B cell (primary cell): Measurements from ENCODE around the gene ABCA8. TPM values are rescaled to one million over a fixed set of nuclear protein-coding genes. Genes with fewer than 3 reads are reported as not detected.

Source experiments
- ATAC-seq: fragments of 200-7000 bp; cut with Tn5 transposase; one replicate; pipeline ENCODE4 v1.10.0; 2021; ENCODE audit warnings: low read depth, mild to moderate bottlenecking, moderate number of reproducible peaks, moderate library complexity
- CTCF ChIA-PET: fragments of 350-600 bp; sonication (Branson Sonifier 250); formaldehyde crosslinking; loops from one replicate; lab custom pipeline; 2021; ENCODE audit warnings: antibody characterized with exemption, inconsistent platforms; lab: Charles Lee
- POLR2A ChIA-PET: fragments of 350-600 bp; sonication (Branson Sonifier 250); formaldehyde crosslinking; loops from one replicate; lab custom pipeline; 2021; ENCODE audit warnings: antibody characterized with exemption; lab: Charles Lee
- DNase-seq: peaks from one replicate; pipeline ENCODE4 v3.0.0; 2013
- H2AFZ ChIP-seq: 2 replicates; pipeline ENCODE4 v1.6.1; 2012; ENCODE audit warnings: mild to moderate bottlenecking, low read depth, low read length; ENCODE audit not compliant: insufficient read depth, poor library complexity, severe bottlenecking
- H3K27ac ChIP-seq, 2 donors: 1 replicate in 1 of 2; 2 replicates in 1 of 2; pipeline ENCODE4 v1.5.1; 2012 to 2013; ENCODE audit warnings: low read length in 2 of 2, mild to moderate bottlenecking in 2 of 2, moderate library complexity in 1 of 2
- H3K27me3 ChIP-seq, 4 experiments: fragments of 200-600 bp in 1 of 4; sonication (generic) in 1 of 4; replicated peaks in 1 of 4; 1 replicate in 2 of 4; 2 replicates in 2 of 4; pipeline versions ENCODE4 v1.6.1 to v1.7.0; 2013 to 2016; ENCODE audit warnings: low read length in 3 of 4, mild to moderate bottlenecking in 2 of 4, mixed read lengths in 1 of 4, moderate library complexity in 1 of 4; ENCODE audit not compliant: insufficient read depth in 4 of 4, control insufficient read depth in 3 of 4; ENCODE audit errors: control extremely low read depth in 1 of 4
- H3K36me3 ChIP-seq, 2 experiments: replicated peaks in 1 of 2; 1 replicate in 1 of 2; 2 replicates in 1 of 2; pipeline versions ENCODE4 v1.6.1 to v1.7.1; 2013; ENCODE audit warnings: low read length in 1 of 2; ENCODE audit not compliant: insufficient read depth in 2 of 2, control insufficient read depth in 1 of 2; ENCODE audit errors: control extremely low read depth in 1 of 2, extremely low read depth in 1 of 2
- H3K4me1 ChIP-seq, 2 donors: fragments of 200-600 bp in 1 of 2; sonication (generic) in 1 of 2; 1 replicate in 1 of 2; 2 replicates in 1 of 2; pipeline versions ENCODE4 v1.5.1 to v1.6.1; 2013 to 2017; ENCODE audit warnings: low read length in 2 of 2; ENCODE audit not compliant: control insufficient read depth in 2 of 2, insufficient read depth in 2 of 2
- H3K4me2 ChIP-seq: replicated peaks from 2 replicates; pipeline ENCODE3; 2012; ENCODE audit warnings: mild to moderate bottlenecking, low read depth, low read length; ENCODE audit not compliant: poor library complexity, severe bottlenecking
- H3K4me3 ChIP-seq, 5 experiments: fragments of 200-600 bp in 1 of 5; sonication (generic) in 1 of 5; 1 replicate in 3 of 5; 2 replicates in 2 of 5; pipeline versions ENCODE4 v1.5.1 to v1.7.0; 2011 to 2016; ENCODE audit warnings: low read length in 4 of 5, mild to moderate bottlenecking in 4 of 5, low read depth in 2 of 5, control low read depth in 1 of 5, moderate library complexity in 1 of 5; ENCODE audit not compliant: insufficient read depth in 1 of 5; ENCODE audit errors: control extremely low read depth in 1 of 5, extremely low read depth in 1 of 5
- H3K79me2 ChIP-seq: fragments of 200-600 bp; sonication (generic); one replicate; pipeline ENCODE4 v1.6.0; 2016; ENCODE audit warnings: low read length; ENCODE audit not compliant: control insufficient read depth, insufficient read depth
- H3K9ac ChIP-seq: fragments of 200-600 bp; sonication (generic); 2 replicates; pipeline ENCODE4 v1.6.1; 2017; ENCODE audit warnings: mild to moderate bottlenecking, low read length, moderate library complexity
- H3K9me3 ChIP-seq, 3 donors: one replicate each; pipeline versions ENCODE4 v1.6.1 to v1.7.1; 2013; ENCODE audit warnings: low read length in 2 of 3; ENCODE audit not compliant: control insufficient read depth in 2 of 3, insufficient read depth in 1 of 3; ENCODE audit errors: control extremely low read depth in 1 of 3
- H4K20me1 ChIP-seq: 2 replicates; pipeline ENCODE4 v1.6.0; 2012; ENCODE audit warnings: mild to moderate bottlenecking, low read length; ENCODE audit not compliant: insufficient read depth, control insufficient read depth, poor library complexity, severe bottlenecking
- H3K27ac Mint-ChIP-seq: one replicate; pipeline ENCODE4 v1.8.0; 2021; ENCODE audit warnings: mixed read lengths
- H3K27me3 Mint-ChIP-seq: one replicate; pipeline ENCODE4 v1.8.0; 2021; ENCODE audit warnings: mixed read lengths
- H3K4me1 Mint-ChIP-seq: one replicate; pipeline ENCODE4 v1.8.0; 2021; ENCODE audit warnings: mixed read lengths
- H3K4me3 Mint-ChIP-seq: one replicate; pipeline ENCODE4 v1.8.0; 2021; ENCODE audit warnings: mixed read lengths
- H3K9me3 Mint-ChIP-seq: one replicate; pipeline ENCODE4 v1.8.0; 2022; ENCODE audit warnings: mixed read lengths; ENCODE audit not compliant: insufficient read depth
- CTCF ChIP-seq: fragments of 200-600 bp; IDR thresholded peaks from one replicate; pipeline ENCODE4 v1.8.0; 2022; ENCODE audit warnings: antibody characterized with exemption, mild to moderate bottlenecking
- EZH2 ChIP-seq: IDR thresholded peaks from 2 replicates; pipeline ENCODE4 v1.6.1; 2012; ENCODE audit warnings: borderline replicate concordance, low read depth, mild to moderate bottlenecking, moderate library complexity, low read length; ENCODE audit not compliant: insufficient read depth, poor library complexity, severe bottlenecking
- WGBS: methylation state at CpG from one replicate; pipeline ENCODE4 v1.1.5; 2013; ENCODE audit warnings: missing lambda C conversion rate; ENCODE audit not compliant: insufficient coverage; 5-methylcytosine and 5-hydroxymethylcytosine counted together
- intact Hi-C: fragments of 100-400 bp; cut with micrococcal nuclease; formaldehyde crosslinking; loops from one replicate; pipeline ENCODE4 v1.10.0; 2022
- polyA plus RNA-seq: library from polyadenylated mRNA; depleted of rRNA; stranded (reverse); fragments of >200 nt; gene quantifications from 2 replicates; pipeline ENCODE4 v1.2.3, GENCODE V29; 2012
- total RNA-seq, 2 donors: library from RNA; stranded (reverse); fragments of 120-200 nt in 1 of 2; gene quantifications; 1 replicate in 1 of 2; 2 replicates in 1 of 2; pipeline versions ENCODE4 v1.2.3 to v1.2.4, GENCODE V29; 2013 to 2022

Gene ABCA8
- total and polyA plus RNA-seq, 2 donors (not counting 1 experiment from before 2014, with no cell fraction given): not detected

- Histone ChIP-seq H3K4me2 (no peak overlapping the region), H3K79me2 (no peaks in the 10 kb centered on the region), H3K4me3 (no peak overlapping the region), H3K9me3 (no peaks in the 10 kb centered on the region), H3K36me3 (no peaks in the 10 kb centered on the region), H2AFZ (no peak overlapping the region), H3K27me3 (no peaks in the 10 kb centered on the region), H3K9ac (no peak overlapping the region), H4K20me1 (no peaks in the 10 kb centered on the region), H3K4me1 (no peaks in the 10 kb centered on the region), H3K27ac (no peak overlapping the region)
- ATAC-seq: no peak
- Mint-ChIP-seq H3K27ac (no peak overlapping the region), H3K9me3 (no peaks in the 10 kb centered on the region), H3K4me1 (no peaks in the 10 kb centered on the region), H3K27me3 (peaks cover 13% of the 10 kb centered on the region), H3K4me3 (no peak overlapping the region)
- intact Hi-C loops: no loop called here
- ChIA-PET CTCF (no interaction called here), POLR2A (no interaction called here)
- 100% methylated on average over 1 of the region's 6 CpGs for WGBS
- no peak for DNase-seq
- TF ChIP-seq CTCF: no peak
- TF ChIP-seq EZH2: no peak
Observed at GRCh38 chr17:68941761-68942160, 13.4 kb downstream of the ABCA8 start.

- ChIA-PET POLR2A (no interaction called here), CTCF (no interaction called here)
- Histone ChIP-seq H3K9ac (no peak overlapping the region), H2AFZ (no peak overlapping the region), H3K4me2 (no peak overlapping the region), H3K4me3 (no peak overlapping the region), H3K27ac (no peak overlapping the region), H3K36me3 (no peaks in the 10 kb centered on the region), H3K4me1 (no peaks in the 10 kb centered on the region), H3K9me3 (no peaks in the 10 kb centered on the region), H4K20me1 (no peaks in the 10 kb centered on the region), H3K27me3 (no peaks in the 10 kb centered on the region), H3K79me2 (no peaks in the 10 kb centered on the region)
- ATAC-seq (no peak), DNase-seq (no peak)
- H3K9me3 Mint-ChIP-seq: no peaks in the 10 kb centered on the region
- no CpG with 5 or more reads among the region's 3 CpGs for WGBS
- intact Hi-C loops: no loop called here
- H3K27me3 Mint-ChIP-seq: peaks cover 20% of the 10 kb centered on the region
- H3K4me1 Mint-ChIP-seq: no peaks in the 10 kb centered on the region
- H3K4me3 Mint-ChIP-seq: no peak overlapping the region
- TF ChIP-seq CTCF (no peak), EZH2 (no peak)
- no peak overlapping the region for H3K27ac Mint-ChIP-seq
Observed at GRCh38 chr17:68939195-68939594, 16.0 kb downstream of the ABCA8 start.
